H1 (cell line): ENCODE data around the gene RING1. TPM values are rescaled to one million over a fixed set of nuclear protein-coding genes. Genes with fewer than 3 reads are reported as not detected.

Experiments used
- CTCF ChIA-PET: fragments of 300-600 bp; sonication (Branson Sonifier 250); formaldehyde crosslinking; loops from one replicate; lab custom pipeline; 2021; ENCODE audit not compliant: partially characterized antibody; lab: Charles Lee
- POLR2A ChIA-PET: fragments of 300-600 bp; sonication (Branson Sonifier 250); formaldehyde crosslinking; loops from one replicate; lab custom pipeline; 2021; ENCODE audit warnings: inconsistent platforms; ENCODE audit not compliant: partially characterized antibody; lab: Charles Lee
- DNase-seq, 2 experiments: peaks; one replicate each; pipeline versions ENCODE4 v3.0.0 to v3.0.0-alpha.2; 2010 to 2022; ENCODE audit warnings: low spot score in 2 of 2, low read depth in 1 of 2, mixed read lengths in 1 of 2
- FAIRE-seq: peaks from 2 replicates; lab custom pipeline; 2011; peaks lifted over from hg19 to GRCh38; lab: Jason Lieb, UNC
- H2AFZ ChIP-seq: 2 replicates; pipeline ENCODE4 v1.8.1; 2012; ENCODE audit warnings: low read length, inconsistent platforms
- H2AK5ac ChIP-seq: 2 replicates; pipeline ENCODE4 v1.6.1; 2013; ENCODE audit warnings: low read depth, low read length
- H2BK120ac ChIP-seq: replicated peaks from 2 replicates; pipeline ENCODE3; 2013; ENCODE audit warnings: low read depth, low read length, inconsistent platforms
- H2BK12ac ChIP-seq: 2 replicates; pipeline ENCODE4 v1.6.1; 2013; ENCODE audit warnings: low read depth, low read length
- H2BK15ac ChIP-seq: 2 replicates; pipeline ENCODE4 v1.6.1; 2013; ENCODE audit warnings: low read length
- H2BK20ac ChIP-seq: 2 replicates; pipeline ENCODE4 v1.6.1; 2013; ENCODE audit warnings: low read length
- H2BK5ac ChIP-seq: 2 replicates; pipeline ENCODE4 v1.6.1; 2013; ENCODE audit warnings: low read depth, low read length
- H3K14ac ChIP-seq: 2 replicates; pipeline ENCODE4 v1.6.1; 2013; ENCODE audit warnings: inconsistent platforms; ENCODE audit not compliant: insufficient read length
- H3K18ac ChIP-seq: 2 replicates; pipeline ENCODE4 v1.6.1; 2013; ENCODE audit warnings: low read length; ENCODE audit errors: extremely low read depth
- H3K23ac ChIP-seq: 2 replicates; pipeline ENCODE4 v1.6.1; 2013; ENCODE audit warnings: inconsistent platforms; ENCODE audit not compliant: insufficient read length
- H3K23me2 ChIP-seq: 2 replicates; pipeline ENCODE4 v1.6.1; 2013; ENCODE audit warnings: low read depth, low read length
- H3K27ac ChIP-seq: 2 replicates; pipeline ENCODE4 v1.6.1; 2011; ENCODE audit warnings: low read depth, low read length, inconsistent platforms
- H3K27me3 ChIP-seq, 4 experiments: replicated peaks in 1 of 4; 1 replicate in 1 of 4; 2 replicates in 3 of 4; pipeline versions ENCODE4 v1.6.1 to v1.8.1; 2011 to 2013; ENCODE audit warnings: low read length in 3 of 4, mild to moderate bottlenecking in 3 of 4, inconsistent platforms in 2 of 4, mixed read lengths in 2 of 4, moderate library complexity in 1 of 4; ENCODE audit not compliant: control insufficient read depth in 3 of 4, insufficient read depth in 3 of 4; ENCODE audit errors: extremely low read depth in 1 of 4
- H3K36me3 ChIP-seq, 4 experiments: 2 replicates each; pipeline versions ENCODE4 v1.6.1 to v1.8.1; 2011 to 2013; ENCODE audit warnings: mild to moderate bottlenecking in 4 of 4, low read length in 3 of 4, moderate library complexity in 2 of 4, control low read depth in 1 of 4, inconsistent platforms in 1 of 4; ENCODE audit not compliant: insufficient read depth in 4 of 4, control insufficient read depth in 2 of 4
- H3K4ac ChIP-seq: replicated peaks from 2 replicates; pipeline ENCODE3; 2013; ENCODE audit warnings: low read length, low read depth, mixed read lengths, inconsistent platforms; ENCODE audit not compliant: insufficient read length
- H3K4me1 ChIP-seq, 4 experiments: replicated peaks in 1 of 4; 1 replicate in 1 of 4; 2 replicates in 3 of 4; pipeline versions ENCODE4 v1.6.1 to v1.8.1; 2011 to 2013; ENCODE audit warnings: low read length in 3 of 4, inconsistent platforms in 2 of 4, mixed read lengths in 1 of 4; ENCODE audit not compliant: insufficient read depth in 4 of 4, control insufficient read depth in 3 of 4
- H3K4me2 ChIP-seq, 2 experiments: 2 replicates each; pipeline versions ENCODE4 v1.6.1 to v1.8.1; 2011 to 2013; ENCODE audit warnings: low read depth in 2 of 2, low read length in 2 of 2, control low read depth in 1 of 2, inconsistent platforms in 1 of 2, mild to moderate bottlenecking in 1 of 2; ENCODE audit not compliant: insufficient read depth in 1 of 2
- H3K4me3 ChIP-seq, 4 experiments: fragments of 200-600, 300-600 bp in 1 of 4; sonication (generic), shearing (Covaris generic), sonication (Bioruptor Twin) in 1 of 4; 2 replicates each; pipeline versions ENCODE4 v1.5.1 to v1.8.1; 2011 to 2016; ENCODE audit warnings: low read length in 4 of 4, low read depth in 3 of 4, control low read depth in 2 of 4, inconsistent platforms in 2 of 4, mild to moderate bottlenecking in 2 of 4, mixed read lengths in 1 of 4, moderate library complexity in 1 of 4; ENCODE audit not compliant: insufficient read depth in 2 of 4; ENCODE audit errors: extremely low read depth in 1 of 4
- H3K56ac ChIP-seq: replicated peaks from 2 replicates; pipeline ENCODE3; 2013; ENCODE audit warnings: low read depth, mild to moderate bottlenecking, mixed read lengths, low read length, inconsistent platforms; ENCODE audit not compliant: insufficient read length
- H3K79me1 ChIP-seq: 2 replicates; pipeline ENCODE4 v1.6.1; 2013; ENCODE audit warnings: low read depth, low read length, control low read depth
- H3K79me2 ChIP-seq, 2 experiments: 2 replicates each; pipeline versions ENCODE4 v1.6.1 to v1.8.1; 2012 to 2013; ENCODE audit warnings: low read length in 2 of 2, mild to moderate bottlenecking in 2 of 2, inconsistent platforms in 1 of 2; ENCODE audit not compliant: insufficient read depth in 2 of 2, control insufficient read depth in 1 of 2
- H3K9ac ChIP-seq, 4 experiments: replicated peaks in 1 of 4; 1 replicate in 1 of 4; 2 replicates in 3 of 4; pipeline versions ENCODE4 v1.6.1 to v1.8.1; 2011 to 2013; ENCODE audit warnings: low read depth in 3 of 4, low read length in 3 of 4, control low read depth in 2 of 4, mild to moderate bottlenecking in 2 of 4, moderate library complexity in 2 of 4, inconsistent platforms in 1 of 4; ENCODE audit errors: extremely low read depth in 1 of 4
- H3K9me3 ChIP-seq, 2 experiments: 2 replicates each; pipeline versions ENCODE4 v1.6.1 to v1.8.1; 2012 to 2013; ENCODE audit warnings: mild to moderate bottlenecking in 2 of 2, moderate library complexity in 2 of 2, control low read depth in 1 of 2, inconsistent platforms in 1 of 2, low read depth in 1 of 2, low read length in 1 of 2, mixed read lengths in 1 of 2; ENCODE audit not compliant: insufficient read depth in 2 of 2
- H4K20me1 ChIP-seq, 2 experiments: replicated peaks in 1 of 2; 2 replicates each; pipeline versions ENCODE3 to v1.8.1; 2011 to 2013; ENCODE audit warnings: inconsistent platforms in 2 of 2, low read length in 2 of 2, mild to moderate bottlenecking in 1 of 2; ENCODE audit not compliant: insufficient read depth in 2 of 2, control insufficient read depth in 1 of 2
- H4K5ac ChIP-seq: 2 replicates; pipeline ENCODE4 v1.6.1; 2013; ENCODE audit warnings: low read length, low read depth, mixed read lengths, inconsistent platforms; ENCODE audit not compliant: insufficient read length
- H4K8ac ChIP-seq: 2 replicates; pipeline ENCODE4 v1.8.0; 2013; ENCODE audit warnings: mild to moderate bottlenecking, moderate library complexity, low read length, inconsistent platforms; ENCODE audit not compliant: insufficient read depth; ENCODE audit errors: extremely low read depth
- H4K91ac ChIP-seq: replicated peaks from 2 replicates; pipeline ENCODE3; 2013; ENCODE audit warnings: low read length, mixed read lengths, inconsistent platforms; ENCODE audit not compliant: insufficient read length
- ATF3 ChIP-seq: IDR thresholded peaks from 2 replicates; pipeline ENCODE4 v1.6.1; 2011; ENCODE audit warnings: low read depth, mild to moderate bottlenecking, low read length; ENCODE audit not compliant: insufficient read depth
- CTCF ChIP-seq, 3 experiments: IDR thresholded peaks; 1 replicate in 2 of 3; 2 replicates in 1 of 3; pipeline versions ENCODE4 v1.5.1 to v1.6.1; 2011; ENCODE audit warnings: low read length in 3 of 3, mild to moderate bottlenecking in 3 of 3, inconsistent platforms in 2 of 3, low read depth in 1 of 3, moderate library complexity in 1 of 3; ENCODE audit not compliant: insufficient read depth in 1 of 3; ENCODE audit errors: control extremely low read depth in 1 of 3
- GABPA ChIP-seq: IDR thresholded peaks from 2 replicates; pipeline ENCODE4 v1.6.1; 2011; ENCODE audit warnings: mild to moderate bottlenecking, low read length, moderate library complexity, borderline replicate concordance; ENCODE audit not compliant: insufficient read depth
- RNF2 ChIP-seq: fragments of 200-900, 300-1000 bp; sonication (generic); IDR thresholded peaks from 2 replicates; pipeline ENCODE4 v1.7.1; 2016; ENCODE audit warnings: borderline replicate concordance, low read depth, mild to moderate bottlenecking, antibody characterized with exemption, low read length; ENCODE audit not compliant: poor library complexity, severe bottlenecking; ENCODE audit errors: missing control alignments
- USF2 ChIP-seq: IDR thresholded peaks from 2 replicates; pipeline ENCODE4 v1.6.1; 2011; ENCODE audit warnings: low read length, improper control_type of control experiment
- WGBS, 2 experiments: shearing (Covaris generic) in 1 of 2; methylation state at CpG; one replicate each; pipeline versions ENCODE4 v1.1.6 to v1.1.7; 2013 to 2015; ENCODE audit warnings: low lambda C conversion rate in 2 of 2, mixed read lengths in 2 of 2, inconsistent platforms in 1 of 2, low coverage in 1 of 2, missing lambda C conversion rate in 1 of 2; ENCODE audit not compliant: insufficient replicate concordance in 2 of 2, insufficient coverage in 1 of 2, insufficient read length in 1 of 2; ENCODE audit errors: extremely low coverage in 1 of 2, missing lambda C conversion rate in 1 of 2; 5-methylcytosine and 5-hydroxymethylcytosine counted together
- polyA plus RNA-seq, 7 experiments: library from polyadenylated mRNA; depleted of rRNA in 3 of 7; stranded (reverse) in 5 of 7; unstranded in 2 of 7; fragments of >200 nt in 5 of 7; fragments of 200-250 nt in 2 of 7; gene quantifications; 1 replicate in 5 of 7; 2 replicates in 1 of 7; 4 replicates in 1 of 7; pipeline versions ENCODE4 v1.2.1 to v1.2.3, GENCODE V29; 2011 to 2013; ENCODE audit warnings: missing spikeins in 2 of 7, mixed read lengths in 2 of 7
- total RNA-seq: library from RNA; stranded (reverse); fragmentation: NEBNext Ultra II Directional; extraction: Animal tissue kit (Norgen Biotek cat#: 25700); gene quantifications from 2 replicates; pipeline ENCODE4 v1.2.1, GENCODE V29; 2021

Gene RING1
- total and polyA plus RNA-seq, 2 of the 8 experiments (the other 6 are each of a cell fraction or from before 2014, with no cell fraction given), result 16.4 to 26.0 TPM

GRCh38 chr6:33201147-33201545 is 7.2 kb upstream of the RING1 start:
- Histone ChIP-seq H3K4me2 (peak overlapping the region; percentile 96 to 99), H2BK15ac (no peak overlapping the region), H3K4me1 (peaks cover 9 to 33% (median 13%) of the 10 kb centered on the region in 4 experiments), H3K56ac (peak overlapping the region; percentile 85), H3K14ac (no peak overlapping the region), H3K23me2 (peaks cover 20% of the 10 kb centered on the region), H3K79me2 (peaks cover 3 to 22% of the 10 kb centered on the region in 2 experiments; a peak in 3 of 4 replicates), H2AK5ac (peak overlapping the region; percentile 97), H3K9me3 (no peaks in the 10 kb centered on the region), H3K79me1 (peaks cover 16% of the 10 kb centered on the region), H3K4ac (no peak overlapping the region), H2BK5ac (peak overlapping the region; percentile 96), H2BK120ac (no peak overlapping the region), H3K9ac (peak overlapping the region; percentile 81 to 97 (median 90)), H3K4me3 (peak overlapping the region; percentile 87 to 89 (median 88)), H3K18ac (peak overlapping the region; percentile 44; the same call in 1 of the 2 replicates), H2BK12ac (no peak overlapping the region; the same call in 1 of the 2 replicates), H2BK20ac (no peak overlapping the region), H4K8ac (0 out of 2 replicates have a peak overlapping the region, but pooled peaks have one; percentile 0), H4K20me1 (peaks cover 5 to 21% of the 10 kb centered on the region in 2 experiments), H2AFZ (no peak overlapping the region), H3K36me3 (peaks cover 7 to 23% (median 14%) of the 10 kb centered on the region in 4 experiments), H3K23ac (no peak overlapping the region), H3K27me3 (peaks cover under 1 to 11% (median 8%) of the 10 kb centered on the region in 4 experiments; a peak in 6 of 7 replicates), H3K27ac (peak overlapping the region; percentile 93), H4K5ac (peak overlapping the region; percentile 68), H4K91ac (peak overlapping the region; percentile 60)
- TF ChIP-seq RNF2 (no peak), GABPA (no peak), USF2 (no peak), ATF3 (no peak), CTCF (IDR thresholded peaks at IDR 0.05; ENCODE audit: control extremely low read depth in 1 of 3, insufficient read depth in 1 of 3, low read depth in 1 of 3, low read length in 3 of 3) (no peak)
- FAIRE-seq (no peak), DNase-seq (no peak)
- POLR2A ChIA-PET, result interaction anchor here (0.6 kb wide), 1 partner anchor 47 kb away, joined by 3 read pairs; no protein-coding TSS in a partner anchor
- 12% methylated on average over 14 of the region's 14 CpGs; no CpG with 5 or more reads in 1 of the 2 experiments for WGBS, 2 experiments
- CTCF ChIA-PET, result no interaction called here
